ENCODE results near the gene GMPPA. TPM values are rescaled to one million over a fixed set of nuclear protein-coding genes. Genes with fewer than 3 reads are reported as not detected.

GMPPA gene
- polyA plus RNA-seq, 1 donor (not counting 4 experiments of a cell fraction or from before 2014, with no cell fraction given) = 50.6 TPM

GRCh38 chr2:219532378-219532649 is 33.6 kb downstream of the GMPPA start:
- no peaks in the 10 kb centered on the region for H3K9me1 ChIP-seq (ENCODE audit: control insufficient read depth, extremely low read depth, insufficient read depth, low read length)
- dilution Hi-C loops (cut with MboI; ENCODE audit: extremely low pct_ligation_motif_present, low sequenced_read_pairs) = no loop called here
- no peak for TF ChIP-seq CTCF (optimal IDR thresholded peaks at IDR 0.05 in 1 of 3, IDR thresholded peaks at IDR 0.05 in 1 of 3, conservative IDR thresholded peaks at IDR 0.05 in 1 of 3; ENCODE audit: extremely low read depth in 1 of 3, insufficient read depth in 2 of 3, low read length in 3 of 3)
- TF ChIP-seq EZH2 (IDR thresholded peaks at IDR 0.05; ENCODE audit: low read length) = no peak
- H3K27ac ChIP-seq (ENCODE audit: control insufficient read depth, insufficient read depth, low read length) = no peak overlapping the region
- no peak overlapping the region for H2AFZ ChIP-seq (ENCODE audit: control insufficient read depth, low read length)
- H3K9ac ChIP-seq (ENCODE audit: control insufficient read depth, extremely low read depth, insufficient read depth, low read length) = no peak overlapping the region
- H3K4me3 ChIP-seq (ENCODE audit: control insufficient read depth in 2 of 3, extremely low read depth in 1 of 3, insufficient read depth in 2 of 3, low read depth in 1 of 3, low read length in 3 of 3) = no peak overlapping the region
- H3K79me2 ChIP-seq (ENCODE audit: control insufficient read depth, insufficient read depth, low read length) = no peaks in the 10 kb centered on the region
- H3K4me2 ChIP-seq (ENCODE audit: control insufficient read depth, extremely low read depth, insufficient read depth, low read depth, low read length) = no peak overlapping the region
- H3K9me3 ChIP-seq (ENCODE audit: control insufficient read depth, low read depth, low read length) = no peaks in the 10 kb centered on the region
- peaks cover 2% of the 10 kb centered on the region for H3K4me1 ChIP-seq (ENCODE audit: control insufficient read depth, extremely low read depth, insufficient read depth, low read length)
- no peak for DNase-seq (ENCODE audit: low read depth, low spot score)
- no peaks in the 10 kb centered on the region for H3K36me3 ChIP-seq (ENCODE audit: control insufficient read depth in 2 of 2, extremely low read depth in 1 of 2, insufficient read depth in 2 of 2, low read length in 2 of 2)
- H3K27me3 ChIP-seq (ENCODE audit: control insufficient read depth, extremely low read depth, insufficient read depth, low read length) = peaks cover 30% of the 10 kb centered on the region
- H4K20me1 ChIP-seq (ENCODE audit: control insufficient read depth, extremely low read depth, insufficient read depth, low read length) = no peaks in the 10 kb centered on the region
- no peak for FAIRE-seq

- FAIRE-seq (no peak), DNase-seq (ENCODE audit: low read depth, low spot score) (no peak)
- peaks cover 4 to 5% of the 10 kb centered on the region in 2 experiments for H3K36me3 ChIP-seq (ENCODE audit: control insufficient read depth in 2 of 2, extremely low read depth in 1 of 2, insufficient read depth in 2 of 2, low read length in 2 of 2)
- peaks cover 2% of the 10 kb centered on the region for H3K79me2 ChIP-seq (ENCODE audit: control insufficient read depth, insufficient read depth, low read length)
- dilution Hi-C loops (cut with MboI; ENCODE audit: extremely low pct_ligation_motif_present, low sequenced_read_pairs) = no loop called here
- H3K27me3 ChIP-seq (ENCODE audit: control insufficient read depth, extremely low read depth, insufficient read depth, low read length) = peaks cover 17% of the 10 kb centered on the region
- no peak overlapping the region for H2AFZ ChIP-seq (ENCODE audit: control insufficient read depth, low read length)
- no peak overlapping the region for H3K4me3 ChIP-seq (ENCODE audit: control insufficient read depth in 2 of 3, extremely low read depth in 1 of 3, insufficient read depth in 2 of 3, low read depth in 1 of 3, low read length in 3 of 3)
- H4K20me1 ChIP-seq (ENCODE audit: control insufficient read depth, extremely low read depth, insufficient read depth, low read length) = peaks cover 3% of the 10 kb centered on the region
- no peak overlapping the region for H3K4me2 ChIP-seq (ENCODE audit: control insufficient read depth, extremely low read depth, insufficient read depth, low read depth, low read length)
- no peak overlapping the region for H3K27ac ChIP-seq (ENCODE audit: control insufficient read depth, insufficient read depth, low read length)
- no peaks in the 10 kb centered on the region for H3K9me3 ChIP-seq (ENCODE audit: control insufficient read depth, low read depth, low read length)
- TF ChIP-seq EZH2 (IDR thresholded peaks at IDR 0.05; ENCODE audit: low read length) = no peak
- TF ChIP-seq CTCF (optimal IDR thresholded peaks at IDR 0.05 in 1 of 3, IDR thresholded peaks at IDR 0.05 in 1 of 3, conservative IDR thresholded peaks at IDR 0.05 in 1 of 3; ENCODE audit: extremely low read depth in 1 of 3, insufficient read depth in 2 of 3, low read length in 3 of 3) = no peak
- H3K9me1 ChIP-seq (ENCODE audit: control insufficient read depth, extremely low read depth, insufficient read depth, low read length) = no peaks in the 10 kb centered on the region
- H3K9ac ChIP-seq (ENCODE audit: control insufficient read depth, extremely low read depth, insufficient read depth, low read length) = no peak overlapping the region
- H3K4me1 ChIP-seq (ENCODE audit: control insufficient read depth, extremely low read depth, insufficient read depth, low read length) = peaks cover 10% of the 10 kb centered on the region
Measured at GRCh38 chr2:219533930-219534661, 35.4 kb downstream of the GMPPA start.
